Neural cell (in vitro differentiated cells): ENCODE measurements around the gene SFXN1.

Experiments
- EZH2 ChIP-seq: fragments of 200-600, 300-800 bp; shearing (Covaris generic), sonication (generic); IDR thresholded peaks from 2 replicates; pipeline ENCODE4 v1.6.1; 2014; ENCODE audit warnings: antibody characterized with exemption, low read length, borderline replicate concordance, mild to moderate bottlenecking; ENCODE audit not compliant: insufficient read depth, poor library complexity, severe bottlenecking
- MXI1 ChIP-seq: fragments of 450-650 bp; conservative IDR thresholded peaks from 2 replicates; pipeline ENCODE4 v1.6.1; 2014; ENCODE audit warnings: antibody characterized with exemption, mild to moderate bottlenecking; ENCODE audit not compliant: poor library complexity, severe bottlenecking
- POLR2AphosphoS5 ChIP-seq: IDR thresholded peaks from 2 replicates; pipeline ENCODE4 v1.6.1; 2012
- RAD21 ChIP-seq: fragments of 450-650 bp; conservative IDR thresholded peaks from 2 replicates; pipeline ENCODE4 v1.6.1; 2014; ENCODE audit warnings: antibody characterized with exemption, mild to moderate bottlenecking, moderate library complexity
- TAF1 ChIP-seq: IDR thresholded peaks from 2 replicates; pipeline ENCODE4 v1.6.1; 2012; ENCODE audit warnings: low read depth
- TF ChIP-seq, protein P1 (sequence below): fragments of 450-650 bp; IDR thresholded peaks from 2 replicates; pipeline ENCODE4 v1.5.1; 2014; ENCODE audit warnings: antibody characterized with exemption, mild to moderate bottlenecking, moderate library complexity; ENCODE audit not compliant: poor library complexity, severe bottlenecking

DNA sequence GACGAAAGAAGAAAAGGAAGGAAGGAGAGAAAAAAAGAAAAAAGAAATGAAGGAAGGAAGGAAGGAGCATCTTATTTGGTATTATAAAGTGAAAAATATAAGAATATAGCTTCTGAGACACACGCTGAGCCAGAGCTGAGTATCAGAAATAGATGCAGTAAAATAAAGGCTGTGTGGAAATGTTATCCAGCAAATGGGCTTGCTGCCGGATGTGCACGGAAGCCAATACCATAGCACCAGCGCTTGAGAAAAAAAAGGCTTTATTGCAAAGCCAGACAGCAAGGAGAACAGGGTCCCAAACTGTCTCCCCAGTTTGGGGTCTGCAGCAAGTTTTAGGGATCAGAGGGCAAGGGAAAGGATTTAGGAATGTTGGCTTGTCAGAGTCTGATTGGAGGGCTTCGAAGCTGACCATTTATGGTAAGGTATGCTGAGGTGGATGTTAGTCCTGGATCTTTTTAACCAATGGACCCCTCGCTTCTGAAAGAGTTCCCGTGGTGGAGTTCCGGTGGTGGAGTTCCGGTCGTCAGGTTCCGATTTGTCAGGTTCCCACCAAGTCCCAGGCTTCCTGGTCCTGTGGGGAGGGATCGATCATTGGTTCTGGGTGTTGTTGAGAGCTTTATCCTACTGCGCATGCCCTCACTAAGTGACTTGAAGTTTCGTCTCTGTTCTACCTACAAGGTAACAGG, 70.4 kb downstream of the SFXN1 start:
- TF ChIP-seq POLR2AphosphoS5 = no peak
- no peak for TF ChIP-seq TAF1
- TF ChIP-seq, protein P1, sequence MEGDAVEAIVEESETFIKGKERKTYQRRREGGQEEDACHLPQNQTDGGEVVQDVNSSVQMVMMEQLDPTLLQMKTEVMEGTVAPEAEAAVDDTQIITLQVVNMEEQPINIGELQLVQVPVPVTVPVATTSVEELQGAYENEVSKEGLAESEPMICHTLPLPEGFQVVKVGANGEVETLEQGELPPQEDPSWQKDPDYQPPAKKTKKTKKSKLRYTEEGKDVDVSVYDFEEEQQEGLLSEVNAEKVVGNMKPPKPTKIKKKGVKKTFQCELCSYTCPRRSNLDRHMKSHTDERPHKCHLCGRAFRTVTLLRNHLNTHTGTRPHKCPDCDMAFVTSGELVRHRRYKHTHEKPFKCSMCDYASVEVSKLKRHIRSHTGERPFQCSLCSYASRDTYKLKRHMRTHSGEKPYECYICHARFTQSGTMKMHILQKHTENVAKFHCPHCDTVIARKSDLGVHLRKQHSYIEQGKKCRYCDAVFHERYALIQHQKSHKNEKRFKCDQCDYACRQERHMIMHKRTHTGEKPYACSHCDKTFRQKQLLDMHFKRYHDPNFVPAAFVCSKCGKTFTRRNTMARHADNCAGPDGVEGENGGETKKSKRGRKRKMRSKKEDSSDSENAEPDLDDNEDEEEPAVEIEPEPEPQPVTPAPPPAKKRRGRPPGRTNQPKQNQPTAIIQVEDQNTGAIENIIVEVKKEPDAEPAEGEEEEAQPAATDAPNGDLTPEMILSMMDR = no peak
- TF ChIP-seq EZH2 = no peak
- no peak for TF ChIP-seq RAD21
- no peak for TF ChIP-seq MXI1
